Stimulated activated CD8-positive, alpha-beta memory T cell treated with anti-CD3 and anti-CD28 coated beads, Interleukin-12 subunit alpha, Interleukin-12 subunit beta, amount 100 ng/mL, for 24 hours (primary cell): ENCODE results near the gene EFHC2.
A peak's percentile ranks its signal among the peaks of the same experiment; 100 is the strongest.
"Not testable (repeated sequence)": the region's sequence is repeated elsewhere in the genome, so short reads cannot be mapped to it uniquely, and the experiment has no call there.

ENCODE experiments used
- DNase-seq: peaks from one replicate; pipeline ENCODE4 v3.0.0-alpha.2; 2020; ENCODE audit errors: extremely low read depth

Gene EFHC2

GRCh38 chrX:44291468-44292092 lies 51.9 kb downstream of the EFHC2 start:
- DNase-seq: no peak

GRCh38 chrX:44290718-44291117 lies 52.8 kb downstream of the EFHC2 start:
- DNase-seq: no peak

DNA sequence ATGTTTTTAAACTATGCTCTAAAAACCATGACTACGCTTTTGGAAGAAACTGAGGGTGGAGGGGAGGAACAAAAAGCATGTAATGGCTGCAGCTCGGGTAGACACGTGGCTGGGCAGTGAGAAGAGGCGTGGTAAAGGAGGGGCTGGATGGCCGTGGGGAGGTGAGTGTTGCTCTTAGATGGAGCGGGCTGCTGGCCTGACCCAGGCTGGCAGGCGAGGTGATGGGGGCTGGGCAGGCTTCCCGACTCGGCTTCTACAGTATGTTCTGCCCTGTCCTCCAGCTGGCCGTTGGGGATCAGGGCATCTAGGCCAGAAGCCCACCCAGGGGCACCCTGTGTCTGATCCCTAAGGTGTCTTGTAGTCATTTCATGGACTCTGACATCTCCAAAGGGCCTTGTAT lies 60.7 kb downstream of the EFHC2 start:
- DNase-seq: no peak

- no peak for DNase-seq
Observed at GRCh38 chrX:44280116-44280515, 63.4 kb downstream of the EFHC2 start.

DNA sequence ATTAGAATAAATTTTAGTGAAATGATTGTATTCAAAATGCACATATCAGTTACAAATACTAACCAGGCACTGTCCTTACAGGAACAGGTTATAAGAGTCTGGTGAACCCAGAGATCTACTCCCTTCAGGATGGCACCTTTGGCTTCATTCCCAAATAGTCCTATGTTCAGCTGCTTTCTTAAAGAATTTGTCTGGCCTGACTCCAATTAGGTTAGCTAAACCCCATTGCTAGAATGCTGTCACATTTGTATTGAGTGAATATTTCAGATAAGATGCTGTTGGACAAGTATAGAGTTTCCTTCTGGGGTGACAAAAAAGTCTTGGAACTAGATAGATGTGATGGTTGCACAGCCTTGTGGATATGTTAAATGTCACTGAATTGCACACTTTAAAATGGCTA lies 69.4 kb downstream of the EFHC2 start:
- DNase-seq: no peak

DNA sequence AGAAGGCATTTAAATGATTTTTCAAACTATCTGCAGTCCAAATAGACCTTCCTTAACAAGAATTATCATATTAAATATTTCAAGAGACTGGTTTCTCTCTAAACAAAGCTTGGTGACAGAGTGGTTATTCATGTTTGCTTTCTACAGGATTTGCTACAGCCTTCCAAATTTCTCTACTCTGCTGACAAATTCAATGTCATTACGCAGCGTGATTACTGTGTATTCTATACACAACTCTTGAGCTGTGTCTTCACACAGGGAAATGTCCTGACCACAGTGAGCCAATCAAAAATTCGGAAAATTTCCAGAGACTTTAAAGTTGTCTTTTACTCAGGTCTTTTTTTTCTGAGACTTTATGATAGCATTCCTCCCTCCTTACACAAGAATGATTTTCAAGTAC lies 75.6 kb downstream of the EFHC2 start:
- DNase-seq: no peak

GRCh38 chrX:44267116-44267515 lies 76.4 kb downstream of the EFHC2 start:
- no peak for DNase-seq

GRCh38 chrX:44265559-44265958 lies 77.9 kb downstream of the EFHC2 start:
- no peak for DNase-seq

DNA sequence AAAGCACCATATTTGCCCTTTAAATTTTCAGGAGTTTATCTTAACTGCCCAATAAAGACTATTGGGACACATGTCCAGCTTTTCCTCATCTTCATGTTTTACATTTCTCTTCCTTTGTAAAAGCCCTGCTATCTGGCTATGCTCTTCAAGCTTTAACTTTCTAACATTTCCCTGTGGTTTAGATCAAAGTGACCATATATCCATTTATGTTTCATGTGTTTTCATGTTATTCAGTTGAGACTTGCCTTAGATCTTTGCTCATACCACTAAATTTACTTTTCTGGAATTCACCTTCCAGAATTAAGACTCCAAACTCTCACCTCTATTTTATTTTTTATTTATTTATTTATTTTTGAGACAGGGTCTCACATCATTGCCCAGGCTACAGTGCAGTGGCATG lies 78.5 kb downstream of the EFHC2 start:
- no peak for DNase-seq

DNA sequence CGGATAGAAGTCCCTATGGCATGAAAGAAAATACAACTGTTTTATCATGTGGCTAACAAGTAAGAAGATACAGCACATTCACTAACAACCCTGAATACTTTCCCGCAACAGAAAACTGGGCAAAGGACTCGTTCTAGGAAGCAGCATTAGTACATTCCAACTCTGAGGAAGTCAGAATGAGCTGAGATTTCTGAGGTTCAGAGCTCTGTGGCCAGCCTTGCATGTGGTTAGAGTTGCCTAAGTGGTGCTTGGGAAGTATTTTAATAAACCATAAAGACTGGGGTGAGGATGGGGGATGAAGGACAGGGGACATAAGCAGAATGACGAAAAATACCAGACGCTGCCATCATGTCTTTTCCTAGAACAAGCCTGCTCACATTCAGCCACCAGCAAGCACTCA lies 82.2 kb downstream of the EFHC2 start:
- DNase-seq: no peak

GRCh38 chrX:44260609-44261008 lies 82.9 kb downstream of the EFHC2 start:
- DNase-seq: no peak

DNA sequence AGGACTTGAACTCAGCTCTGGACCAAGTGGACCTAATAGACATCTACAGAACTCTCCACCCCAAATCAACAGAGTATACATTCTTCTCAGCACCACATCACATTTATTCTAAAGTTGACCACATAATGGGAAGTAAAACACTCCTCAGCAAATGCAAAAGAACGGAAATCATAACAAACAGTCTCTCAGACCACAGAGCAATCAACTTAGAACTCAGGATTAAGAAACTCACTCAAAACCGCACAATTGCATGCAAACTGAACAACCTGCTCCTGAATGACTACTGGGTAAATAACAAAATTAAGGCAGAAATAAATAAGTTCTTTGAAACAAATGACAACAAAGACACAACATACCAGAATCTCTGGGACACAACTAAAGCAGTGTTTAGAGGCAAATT lies 87.7 kb downstream of the EFHC2 start:
- DNase-seq: not testable (repeated sequence)

- DNase-seq: no peak
Observed at GRCh38 chrX:44253575-44253942, 89.9 kb downstream of the EFHC2 start.

- peak; percentile 17 for DNase-seq
Observed at GRCh38 chrX:44252688-44253574, 90.5 kb downstream of the EFHC2 start.

- DNase-seq: no peak
Observed at GRCh38 chrX:44247468-44247867, 96.0 kb downstream of the EFHC2 start.

DNA sequence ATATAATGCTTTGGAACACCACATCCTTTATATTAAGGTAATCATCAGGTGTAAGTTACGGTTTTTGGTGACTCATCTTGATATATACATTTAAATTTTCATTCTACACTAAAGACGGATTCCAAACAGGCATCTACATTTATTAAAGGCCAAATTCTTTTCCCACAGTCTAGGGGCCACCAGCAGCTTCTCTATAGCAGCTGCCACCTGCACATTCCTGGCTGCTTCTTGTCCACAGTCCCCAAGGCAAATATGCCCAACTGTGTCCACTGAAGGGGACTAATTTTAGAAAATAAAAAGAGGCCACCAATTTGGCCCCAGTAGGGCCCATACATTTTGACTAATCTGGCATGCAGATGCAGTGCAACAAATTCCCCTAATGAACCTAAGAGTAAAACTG lies 96.6 kb downstream of the EFHC2 start:
- no peak for DNase-seq

GRCh38 chrX:44245733-44246132 lies 97.7 kb downstream of the EFHC2 start:
- no peak for DNase-seq

- no peak for DNase-seq
Observed at GRCh38 chrX:44244008-44244407, 99.5 kb downstream of the EFHC2 start.

DNA sequence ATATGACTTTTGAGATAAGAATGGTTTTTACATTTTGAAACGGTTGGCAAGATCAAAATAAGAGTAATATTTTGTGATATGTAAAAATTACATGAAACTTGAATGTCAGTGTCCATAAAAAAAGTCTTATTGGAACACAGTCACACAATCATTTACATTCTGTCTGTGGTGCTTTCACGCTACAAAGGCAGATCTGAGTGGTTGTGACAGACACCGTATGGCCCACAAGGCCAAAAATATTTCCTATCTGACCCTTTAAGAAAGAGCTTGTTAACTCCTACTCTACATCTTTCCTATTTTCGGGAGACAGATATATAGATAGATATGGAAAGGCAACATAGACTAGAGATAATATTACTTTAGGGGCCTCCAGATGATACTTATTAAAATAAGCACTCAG lies 101.9 kb downstream of the EFHC2 start:
- no peak for DNase-seq

GRCh38 chrX:44240036-44240435 lies 103.4 kb downstream of the EFHC2 start:
- no peak for DNase-seq

GRCh38 chrX:44239036-44239435 lies 104.4 kb downstream of the EFHC2 start:
- no peak for DNase-seq

GRCh38 chrX:44235534-44235933 lies 107.9 kb downstream of the EFHC2 start:
- no peak for DNase-seq

DNA sequence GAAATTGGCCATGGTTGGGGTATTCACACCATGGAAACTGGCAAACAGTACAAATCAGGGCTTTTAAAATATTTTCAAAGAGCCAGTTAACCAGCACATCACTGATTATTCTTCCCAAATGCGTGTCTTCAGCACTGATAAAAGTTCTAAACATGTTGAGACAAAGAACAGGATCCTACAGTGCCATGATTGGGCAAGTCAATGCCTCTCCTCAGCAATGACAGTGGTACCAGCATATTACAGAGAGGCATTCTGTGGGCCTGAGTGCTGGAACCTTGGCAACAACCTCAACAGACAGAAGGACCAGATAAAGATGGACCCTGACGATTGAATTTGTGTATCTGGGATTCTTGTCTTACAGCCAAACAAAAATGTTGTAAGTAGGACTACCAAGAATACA lies 108.9 kb downstream of the EFHC2 start:
- no peak for DNase-seq

DNA sequence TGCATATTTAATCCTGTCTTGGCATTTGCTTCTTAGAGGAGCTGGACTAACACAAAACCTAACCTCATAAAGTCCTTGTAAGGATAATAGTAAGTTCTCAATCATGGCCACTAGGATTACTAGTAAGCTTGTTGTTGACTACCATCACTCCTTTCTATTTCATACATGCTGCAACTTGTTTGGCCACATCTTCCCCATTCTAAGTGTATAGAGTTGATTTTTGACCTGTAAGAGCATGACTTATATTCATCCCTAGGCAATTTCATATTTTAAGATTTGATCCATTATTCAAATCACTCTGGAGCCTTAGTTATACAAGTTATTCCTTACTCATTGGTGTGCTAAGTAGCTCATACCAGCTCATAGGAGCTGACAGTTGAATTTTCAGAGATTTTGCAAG lies 109.4 kb downstream of the EFHC2 start:
- DNase-seq: no peak
